Kidney glomerular epithelial cell (primary cell): ENCODE results near the gene SLCO3A1.

Experiments
- DNase-seq: peaks from one replicate; lab custom pipeline; 2025; lab: John Stamatoyannopoulos, UW

Gene SLCO3A1

GRCh38 chr15:92128788-92129187 is 275.3 kb downstream of the SLCO3A1 start:
- no peak for DNase-seq

GRCh38 chr15:92130244-92130643 is 276.7 kb downstream of the SLCO3A1 start:
- no peak for DNase-seq

DNA sequence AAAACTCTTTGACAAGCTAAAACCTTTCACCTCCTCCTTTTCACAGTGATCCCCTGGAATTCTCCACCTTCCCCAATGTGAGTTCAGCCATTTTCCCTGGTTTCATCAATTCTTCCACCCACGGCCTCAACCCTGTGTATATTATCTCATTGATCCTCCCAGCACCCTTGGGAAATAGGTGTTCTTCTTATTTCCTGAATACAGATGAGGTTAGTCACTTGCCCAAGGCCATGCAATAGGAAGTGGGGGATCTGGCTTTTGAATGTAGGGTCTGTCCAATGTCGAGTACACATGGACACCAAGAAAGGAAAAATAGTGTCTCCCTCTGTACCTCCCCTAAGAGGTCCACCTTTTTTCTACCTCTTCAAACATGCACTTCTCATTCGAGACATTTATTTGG is 277.4 kb downstream of the SLCO3A1 start:
- no peak for DNase-seq

DNA sequence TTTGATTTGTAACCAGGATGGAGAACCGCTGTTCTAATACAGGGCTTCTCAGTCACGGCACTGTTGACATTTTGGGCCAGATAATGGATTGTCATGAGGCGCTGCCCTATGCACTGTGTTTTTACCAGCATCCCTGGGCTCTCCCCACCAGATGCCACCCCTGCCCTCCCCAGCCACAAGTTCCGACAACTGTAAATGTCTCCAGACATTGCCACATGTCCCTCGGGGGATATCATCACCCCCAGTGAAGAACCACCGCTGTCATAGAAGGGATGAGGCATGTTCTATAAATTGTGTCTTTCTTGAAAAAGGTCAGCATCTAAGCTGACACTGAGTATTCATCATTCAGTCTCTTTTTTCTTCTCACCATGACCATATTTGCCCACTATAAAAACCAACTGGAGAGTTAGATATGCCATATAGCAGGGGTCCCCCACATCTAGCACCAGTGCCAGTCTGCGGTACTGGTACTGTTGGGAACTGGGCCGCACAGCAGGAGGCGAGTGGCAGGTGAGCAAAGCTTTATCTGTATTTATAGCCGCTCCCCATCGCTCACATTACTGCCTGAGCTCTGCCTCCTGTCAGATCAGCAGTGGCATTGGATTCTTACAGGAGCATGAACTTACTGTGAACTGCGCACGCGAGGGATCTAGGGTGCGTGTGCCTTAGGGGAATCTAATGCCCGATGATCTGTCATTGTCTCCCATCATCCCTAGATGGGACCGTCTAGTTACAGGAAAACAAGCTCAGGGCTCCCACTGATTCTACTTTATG is 279.7 kb downstream of the SLCO3A1 start:
- no peak for DNase-seq

GRCh38 chr15:92140796-92141195 is 287.3 kb downstream of the SLCO3A1 start:
- DNase-seq: no peak

- DNase-seq: no peak
These were observed 288.1 kb downstream of the SLCO3A1 start for GRCh38 chr15:92141607-92142006.

GRCh38 chr15:92142242-92143232 is 289.0 kb downstream of the SLCO3A1 start:
- DNase-seq: no peak

DNA sequence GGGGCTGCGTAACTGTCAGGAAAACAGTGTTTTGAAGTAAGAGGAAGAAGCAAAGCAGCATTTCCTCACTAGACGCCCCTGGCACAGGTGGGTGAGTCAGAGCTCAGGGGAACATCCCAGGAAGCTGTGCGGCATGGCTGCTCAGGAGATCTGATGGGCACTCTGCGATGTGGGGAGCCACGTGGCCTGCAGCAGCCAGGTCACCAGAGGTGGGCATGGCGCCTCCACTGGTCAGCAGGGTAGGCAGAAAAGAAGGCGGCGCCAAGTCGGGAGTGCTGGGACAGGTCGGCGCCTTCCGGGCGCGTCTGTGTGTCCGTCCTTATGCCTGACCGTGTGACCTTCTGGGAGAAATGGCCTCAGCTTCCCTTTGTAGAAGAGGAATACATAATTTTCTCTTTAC is 290.3 kb downstream of the SLCO3A1 start:
- no peak for DNase-seq

GRCh38 chr15:92146511-92147150 is 293.1 kb downstream of the SLCO3A1 start:
- DNase-seq: no peak

- DNase-seq: no peak
These were observed 295.5 kb downstream of the SLCO3A1 start for GRCh38 chr15:92149029-92149428.

DNA sequence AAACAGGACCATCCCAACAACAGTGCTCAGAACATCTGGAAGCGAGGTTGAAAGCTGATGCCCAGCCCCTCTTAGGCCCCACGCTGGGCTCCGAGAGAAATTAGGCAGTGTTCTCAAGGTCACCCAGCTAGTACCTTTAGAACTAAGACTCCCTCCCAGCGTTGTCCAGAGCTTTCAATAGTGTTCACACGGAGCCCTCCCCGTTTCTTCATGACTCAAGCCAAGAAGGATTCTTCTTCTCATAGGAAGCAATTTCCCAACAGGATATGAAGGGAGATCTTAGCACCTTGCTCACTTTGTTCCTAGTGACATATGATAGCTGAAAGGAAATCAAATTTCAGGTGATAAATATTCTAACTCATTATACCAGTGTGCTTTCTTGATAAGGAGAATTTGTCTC is 296.0 kb downstream of the SLCO3A1 start:
- DNase-seq: no peak

DNA sequence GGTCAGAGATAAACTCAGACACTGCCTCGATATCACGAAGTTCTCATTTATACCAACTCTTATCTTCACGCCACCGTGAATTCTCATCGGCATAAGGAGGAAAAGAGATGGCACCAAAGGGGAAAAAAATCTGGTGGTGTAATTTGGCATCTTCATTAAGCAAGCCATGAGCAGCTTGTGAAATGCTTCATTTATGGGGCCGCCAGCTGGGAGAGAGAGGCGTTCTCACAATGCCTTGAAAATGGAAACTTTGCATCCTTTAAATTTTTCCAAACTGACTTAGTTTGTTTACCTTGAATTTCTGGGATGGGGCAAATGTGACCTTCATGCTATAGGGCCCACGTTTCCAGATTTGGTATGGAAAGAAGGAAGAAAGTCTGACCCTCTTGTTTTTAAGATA is 297.7 kb downstream of the SLCO3A1 start:
- no peak for DNase-seq

DNA sequence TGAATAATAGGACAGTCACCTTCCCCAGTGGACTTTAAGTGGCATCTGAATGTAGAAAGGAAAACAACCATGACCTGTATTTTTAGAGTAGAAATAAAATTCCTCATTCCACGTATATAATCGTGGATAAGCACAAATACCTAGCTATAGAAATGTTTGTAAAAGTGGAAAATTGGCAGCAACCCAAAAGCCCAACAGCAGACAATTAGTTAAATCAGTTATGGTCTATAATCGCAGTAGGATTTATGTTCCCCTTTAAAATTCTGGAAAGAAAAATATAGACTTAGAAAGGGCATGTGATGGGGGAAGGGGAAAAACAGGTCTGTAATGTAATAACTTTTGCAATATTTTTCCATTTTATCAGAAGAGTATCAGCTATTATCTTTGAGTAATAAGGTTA is 298.2 kb downstream of the SLCO3A1 start:
- DNase-seq: no peak

DNA sequence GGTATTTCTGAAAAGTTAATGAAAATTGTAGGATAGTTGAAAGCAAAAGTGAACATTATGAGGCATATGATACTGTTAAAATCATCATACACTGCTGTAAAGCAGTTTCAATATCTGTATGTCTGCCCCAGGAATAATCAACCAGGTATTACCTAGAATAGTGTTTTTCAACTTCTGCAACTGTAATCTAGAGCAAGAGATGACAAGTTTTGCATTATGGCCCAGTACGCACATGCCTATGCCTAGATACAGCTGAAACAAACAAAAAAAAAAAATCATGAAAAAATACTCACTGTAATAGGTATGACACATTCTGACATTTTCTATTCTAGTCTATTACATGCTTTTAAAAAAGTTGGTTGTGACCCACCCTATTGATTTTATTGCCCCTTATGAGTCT is 299.5 kb downstream of the SLCO3A1 start:
- DNase-seq: no peak

- no peak for DNase-seq
These were observed 300.1 kb downstream of the SLCO3A1 start for GRCh38 chr15:92153620-92154019.

DNA sequence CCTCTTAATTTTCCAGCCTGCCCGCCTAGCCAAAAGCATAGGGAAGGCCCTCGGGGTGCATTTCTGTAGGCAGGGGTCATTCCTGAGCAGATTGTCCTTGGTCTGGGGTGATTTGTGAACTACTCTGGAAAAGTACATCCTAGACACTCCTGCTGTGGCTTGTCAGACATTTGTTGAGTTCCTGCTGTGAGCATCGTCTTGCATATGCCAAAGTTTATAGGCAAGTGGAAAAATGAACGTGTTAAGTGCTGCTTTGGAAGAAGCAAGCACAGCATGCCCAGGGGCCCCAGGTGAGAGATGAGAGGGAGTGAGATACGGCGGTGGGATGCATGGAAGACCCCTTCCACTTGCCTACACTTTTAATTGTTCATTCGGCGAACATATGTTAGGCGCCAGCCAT is 302.4 kb downstream of the SLCO3A1 start:
- DNase-seq: no peak

DNA sequence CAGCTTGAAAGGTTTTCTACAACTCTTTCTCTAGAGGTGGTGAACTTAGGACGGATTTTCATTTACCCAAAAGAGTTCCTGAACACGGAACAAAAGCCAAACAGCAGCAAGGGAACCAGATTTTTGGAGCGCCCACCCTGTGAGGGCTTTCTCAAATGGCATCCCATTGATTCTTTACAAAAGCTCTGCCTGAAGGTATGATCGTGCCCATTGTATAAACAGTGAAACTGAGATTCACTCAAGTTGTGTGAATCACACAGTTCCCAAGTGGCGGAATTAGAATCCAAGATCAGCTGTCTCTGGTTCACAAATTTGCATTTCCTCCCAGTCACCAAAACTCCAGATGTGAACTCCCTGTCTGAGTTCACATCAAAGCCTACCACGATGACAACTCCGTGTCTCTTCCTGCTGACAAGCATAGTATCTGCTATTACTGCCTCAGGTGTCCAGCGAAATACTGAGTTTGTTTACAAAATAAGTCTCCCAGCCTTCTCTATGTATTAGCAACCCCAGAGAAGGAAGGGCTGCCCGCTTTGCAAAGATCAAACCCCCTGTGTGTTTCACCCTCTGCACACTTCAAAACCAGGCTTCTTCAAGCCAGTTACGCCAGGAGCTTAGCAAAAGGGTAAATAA is 304.3 kb downstream of the SLCO3A1 start:
- no peak for DNase-seq

GRCh38 chr15:92158426-92158825 is 304.9 kb downstream of the SLCO3A1 start:
- DNase-seq: peak; percentile 25

GRCh38 chr15:92159481-92159880 is 306.0 kb downstream of the SLCO3A1 start:
- DNase-seq: no peak

- no peak for DNase-seq
These were observed 306.7 kb downstream of the SLCO3A1 start for GRCh38 chr15:92159906-92160841.
